SK-N-MC (cell line): ENCODE measurements around the gene MAZ.

Experiments used
- EZH2 ChIP-seq: fragments of 200-600 bp; sonication (generic); IDR thresholded peaks from one replicate; pipeline ENCODE4 v1.6.1; 2017; ENCODE audit warnings: antibody characterized with exemption
- FOXP2 ChIP-seq: optimal IDR thresholded peaks from 2 replicates; pipeline ENCODE3; 2011; ENCODE audit warnings: mild to moderate bottlenecking, moderate library complexity; ENCODE audit not compliant: insufficient read depth; ENCODE audit errors: extremely low read length, control extremely low read depth
- POLR2AphosphoS5 ChIP-seq: IDR thresholded peaks from 2 replicates; pipeline ENCODE4 v1.6.1; 2012; ENCODE audit warnings: mild to moderate bottlenecking, low read depth, low read length, borderline replicate concordance

GRCh38 chr16:29815032-29815721, 8.8 kb downstream of the MAZ start:
- no peak for TF ChIP-seq EZH2
- no peak for TF ChIP-seq POLR2AphosphoS5
- no peak for TF ChIP-seq FOXP2
